Spinal cord (tissue), 10 donors: Measurements from ENCODE around the gene ZKSCAN1. TPM values are rescaled to one million over a fixed set of nuclear protein-coding genes. Genes with fewer than 3 reads are reported as not detected.
"Not testable (repeated sequence)": the region's sequence is repeated elsewhere in the genome, so short reads cannot be mapped to it uniquely, and the experiment has no call there.

Source experiments
- DNase-seq, 6 donors: peaks; one replicate each; pipeline versions ENCODE4 v3.0.0 to v3.0.0-alpha.2; 2013 to 2015; ENCODE audit warnings: low spot score in 6 of 6, low read depth in 4 of 6
- H3K27ac ChIP-seq: one replicate; pipeline ENCODE4 v1.5.1; 2013; ENCODE audit warnings: low read depth, low read length, control low read depth
- H3K27me3 ChIP-seq: one replicate; pipeline ENCODE4 v1.6.1; 2013; ENCODE audit warnings: low read length; ENCODE audit not compliant: control insufficient read depth, insufficient read depth
- H3K36me3 ChIP-seq: one replicate; pipeline ENCODE4 v1.6.1; 2013; ENCODE audit warnings: low read length; ENCODE audit not compliant: control insufficient read depth, insufficient read depth
- H3K4me1 ChIP-seq: one replicate; pipeline ENCODE4 v1.6.1; 2013; ENCODE audit warnings: low read length; ENCODE audit not compliant: control insufficient read depth, insufficient read depth
- H3K4me3 ChIP-seq: one replicate; pipeline ENCODE4 v1.5.1; 2013; ENCODE audit warnings: low read depth, low read length, control low read depth
- H3K9me3 ChIP-seq: one replicate; pipeline ENCODE4 v1.6.1; 2013; ENCODE audit warnings: low read length; ENCODE audit not compliant: control insufficient read depth, insufficient read depth
- WGBS: methylation state at CpG from one replicate; pipeline ENCODE4 v1.1.5; 2013; ENCODE audit warnings: missing lambda C conversion rate; ENCODE audit not compliant: insufficient coverage; 5-methylcytosine and 5-hydroxymethylcytosine counted together
- polyA plus RNA-seq, 2 donors: library from polyadenylated mRNA; unstranded; fragments of 120-200 nt; gene quantifications; one replicate each; pipeline ENCODE4 v1.2.1, GENCODE V29; 2013; ENCODE audit not compliant: insufficient read length in 2 of 2
- total RNA-seq, 2 donors: library from RNA; depleted of rRNA in 1 of 2; stranded (reverse); fragments of 120-200 nt in 1 of 2; fragments of >200 nt in 1 of 2; gene quantifications; one replicate each; pipeline versions ENCODE4 v1.2.3 to v1.2.4, GENCODE V29; 2013 to 2014
- donor health status: healthy.

ZKSCAN1 gene
- total and polyA plus RNA-seq, 4 donors = 51.7 to 97.3 (median 56.9) TPM

DNA sequence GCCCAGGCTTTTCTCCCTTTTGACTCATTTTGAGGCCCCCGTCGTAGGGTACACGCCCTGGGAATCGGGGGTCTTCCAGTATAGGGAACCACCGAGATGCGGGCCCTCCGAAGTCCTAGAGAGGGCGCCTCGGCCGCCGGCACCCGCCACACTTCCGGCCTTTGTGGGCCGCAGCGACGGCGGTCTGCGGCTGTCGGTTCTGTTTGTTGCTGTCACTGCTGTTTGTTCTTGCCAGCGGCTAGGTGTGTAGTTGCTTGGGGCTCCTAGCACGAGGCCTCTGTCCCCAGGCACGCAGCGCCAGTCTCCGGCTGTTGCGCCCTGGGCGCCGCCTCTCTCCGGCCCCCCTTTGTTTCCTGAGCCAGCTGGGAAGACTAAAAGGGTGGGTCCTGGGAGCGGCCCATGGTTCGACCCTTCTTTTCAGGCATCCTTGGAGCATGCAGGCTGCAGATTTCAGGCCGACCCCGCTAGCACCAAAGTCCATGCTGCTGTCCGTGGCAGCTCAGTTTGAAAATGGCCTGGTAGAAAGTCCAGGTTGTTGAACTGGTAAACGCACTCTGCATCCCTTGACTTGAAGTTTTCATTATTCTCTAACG, 17.8 kb upstream of the ZKSCAN1 start:
- Histone ChIP-seq H3K36me3 (no peaks in the 10 kb centered on the region), H3K27ac (peak overlapping the region; percentile 85), H3K4me3 (peak overlapping the region; percentile 80), H3K9me3 (no peaks in the 10 kb centered on the region), H3K27me3 (no peaks in the 10 kb centered on the region), H3K4me1 (peaks cover 19% of the 10 kb centered on the region)
- peak in 3 of 6 donors; percentile 48 to 88 (median 83) for DNase-seq
- WGBS = 2% methylated on average over 34 of the region's 35 CpGs

DNA sequence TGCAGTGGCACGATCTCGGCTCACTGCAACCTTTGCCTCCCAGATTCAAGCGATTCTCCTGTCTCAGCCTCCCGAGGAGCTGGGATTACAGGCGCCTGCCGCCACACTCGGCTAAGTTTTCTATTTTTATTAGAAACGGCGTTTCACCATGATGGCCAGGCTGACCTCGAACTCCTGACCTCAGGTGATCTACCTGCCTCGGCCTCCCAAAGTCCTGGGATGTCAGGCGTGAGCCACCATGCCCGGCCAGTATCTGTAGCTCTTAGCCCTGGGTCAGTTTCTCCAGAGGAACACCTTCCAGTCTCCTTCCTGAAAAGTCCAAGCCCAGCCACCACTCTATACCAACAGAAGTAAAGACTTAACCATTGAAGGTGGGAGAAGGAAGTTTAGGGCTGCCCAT, 15.2 kb upstream of the ZKSCAN1 start:
- 94% methylated on average over 12 of the region's 13 CpGs for WGBS
- no peak overlapping the region for H3K27ac ChIP-seq
- H3K4me1 ChIP-seq = peaks cover 27% of the 10 kb centered on the region
- no peak for DNase-seq
- H3K9me3 ChIP-seq = no peaks in the 10 kb centered on the region
- no peaks in the 10 kb centered on the region for H3K36me3 ChIP-seq
- no peak overlapping the region for H3K4me3 ChIP-seq
- H3K27me3 ChIP-seq = no peaks in the 10 kb centered on the region

DNA sequence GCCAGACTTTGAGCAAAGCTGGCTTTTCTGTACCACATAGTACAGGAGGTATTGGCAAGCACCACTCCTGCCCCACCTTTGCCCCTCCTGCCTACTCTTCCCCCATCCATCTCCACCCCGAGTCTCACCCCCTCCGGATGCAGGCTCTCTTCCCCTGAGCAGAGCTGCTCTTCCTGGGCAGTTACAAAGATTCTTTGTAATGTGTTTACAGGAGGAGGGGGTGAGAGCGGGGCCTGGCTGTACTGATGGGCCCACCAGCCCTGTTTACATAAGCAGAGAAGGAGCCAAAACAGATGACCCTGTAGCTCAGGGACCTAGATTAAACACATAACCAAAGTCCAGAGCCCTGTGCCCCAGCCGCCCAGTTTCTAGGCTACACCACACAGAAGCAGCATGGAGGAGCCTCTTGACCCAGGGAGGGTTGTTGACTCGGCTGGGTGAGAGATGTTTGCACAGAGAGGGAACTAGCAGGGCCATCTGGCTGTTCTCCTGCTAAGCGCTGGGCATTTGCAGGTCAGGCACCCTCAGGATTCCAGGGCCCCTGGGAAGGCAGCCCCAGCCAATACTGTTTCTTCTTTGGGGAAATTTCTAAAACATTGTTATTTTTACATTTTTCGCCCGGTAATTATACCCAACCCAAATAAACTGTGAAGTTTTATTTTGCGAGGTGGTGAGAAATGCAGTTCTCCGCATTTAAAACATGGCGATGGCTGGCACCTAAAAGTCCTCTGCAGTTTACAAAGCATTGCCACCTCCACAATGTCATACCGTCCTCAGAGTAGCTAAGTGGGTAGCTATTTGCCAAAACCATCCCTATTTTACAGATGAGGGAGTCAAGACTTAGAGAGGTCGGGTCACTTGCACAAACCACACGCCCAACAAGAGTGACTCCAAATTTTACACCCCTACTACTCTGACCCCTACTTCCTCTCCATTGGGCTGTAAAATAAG, 11.4 kb upstream of the ZKSCAN1 start:
- WGBS = 47% methylated on average over 2 of the region's 14 CpGs
- no peaks in the 10 kb centered on the region for H3K36me3 ChIP-seq
- H3K4me1 ChIP-seq = peaks cover 12% of the 10 kb centered on the region
- DNase-seq = peak in 2 of 6 donors; percentile 37 to 61
- H3K27ac ChIP-seq = peak overlapping the region; percentile 78
- no peaks in the 10 kb centered on the region for H3K9me3 ChIP-seq
- H3K4me3 ChIP-seq = no peak overlapping the region
- no peaks in the 10 kb centered on the region for H3K27me3 ChIP-seq

DNA sequence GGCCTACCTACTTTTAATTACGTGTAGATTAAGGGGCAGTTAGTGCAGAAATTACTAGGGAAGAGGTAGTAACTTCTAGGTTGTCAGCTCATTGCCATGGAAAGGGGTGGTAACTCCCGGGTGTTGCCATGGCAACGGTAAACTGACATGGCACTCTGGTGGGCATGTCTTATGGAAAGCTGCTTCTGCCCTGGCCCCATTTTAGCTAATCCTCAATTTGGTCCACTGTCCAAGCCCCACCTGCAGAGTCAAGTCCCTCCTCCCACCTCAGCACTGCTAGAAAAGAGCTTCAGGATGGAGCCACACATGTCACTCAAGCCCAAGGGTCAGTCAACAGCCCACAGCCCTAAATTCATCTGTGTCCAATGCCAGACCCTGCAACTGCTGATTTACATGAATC, 7.5 kb upstream of the ZKSCAN1 start:
- Histone ChIP-seq H3K36me3 (no peaks in the 10 kb centered on the region), H3K27me3 (no peaks in the 10 kb centered on the region), H3K9me3 (no peaks in the 10 kb centered on the region), H3K4me1 (peaks cover 16% of the 10 kb centered on the region), H3K4me3 (no peak overlapping the region), H3K27ac (no peak overlapping the region)
- no peak for DNase-seq
- WGBS = 70% methylated on average over 3 of the region's 3 CpGs

DNA sequence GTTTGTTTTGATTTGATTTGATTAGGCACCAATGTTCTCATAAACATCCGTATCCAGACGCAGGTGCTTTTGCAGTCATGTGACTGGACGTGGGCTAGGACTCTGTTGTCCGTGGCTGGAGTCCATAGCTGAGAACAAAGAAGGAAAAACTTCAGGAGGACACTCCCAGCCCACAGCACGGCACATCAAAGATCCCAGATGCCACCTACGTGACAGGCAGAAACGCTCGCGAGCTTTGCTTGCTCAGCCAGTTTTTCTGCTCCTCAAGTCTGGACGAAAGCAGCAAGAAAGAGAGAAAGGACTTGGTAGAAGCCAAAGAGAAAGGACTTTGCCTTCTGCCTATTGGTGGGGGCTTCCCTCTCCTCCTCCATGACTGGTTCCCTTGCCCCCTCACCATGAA, 6.9 kb upstream of the ZKSCAN1 start:
- Histone ChIP-seq H3K4me3 (no peak overlapping the region), H3K27ac (no peak overlapping the region), H3K27me3 (no peaks in the 10 kb centered on the region), H3K36me3 (no peaks in the 10 kb centered on the region), H3K9me3 (no peaks in the 10 kb centered on the region), H3K4me1 (peaks cover 13% of the 10 kb centered on the region)
- 73% methylated on average over 4 of the region's 10 CpGs for WGBS
- peak in 1 of 6 donors; percentile 24 for DNase-seq

DNA sequence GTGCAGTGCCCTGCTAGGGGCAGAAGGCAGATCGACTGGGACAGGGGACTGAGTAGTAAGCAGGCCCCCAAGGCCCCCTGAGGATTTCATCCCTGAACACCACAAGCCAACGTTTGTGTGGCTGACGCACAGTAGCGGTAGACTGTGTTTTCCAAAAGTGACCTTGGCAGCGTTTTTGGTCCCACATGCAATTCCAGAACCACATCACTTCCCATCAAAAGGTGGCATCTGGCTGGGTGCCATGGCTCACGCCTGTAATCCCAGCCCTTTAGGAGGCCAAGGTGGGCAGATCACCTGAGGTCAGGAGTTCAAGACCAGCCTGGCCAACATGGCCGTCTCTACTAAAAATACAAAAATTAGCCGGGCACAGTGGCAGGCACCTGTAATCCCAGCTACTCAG, 5.4 kb upstream of the ZKSCAN1 start:
- not testable (repeated sequence) for H3K4me1 ChIP-seq, H3K9me3 ChIP-seq, DNase-seq, H3K36me3 ChIP-seq, H3K4me3 ChIP-seq, H3K27ac ChIP-seq, H3K27me3 ChIP-seq
- WGBS = 86% methylated on average over 8 of the region's 8 CpGs

DNA sequence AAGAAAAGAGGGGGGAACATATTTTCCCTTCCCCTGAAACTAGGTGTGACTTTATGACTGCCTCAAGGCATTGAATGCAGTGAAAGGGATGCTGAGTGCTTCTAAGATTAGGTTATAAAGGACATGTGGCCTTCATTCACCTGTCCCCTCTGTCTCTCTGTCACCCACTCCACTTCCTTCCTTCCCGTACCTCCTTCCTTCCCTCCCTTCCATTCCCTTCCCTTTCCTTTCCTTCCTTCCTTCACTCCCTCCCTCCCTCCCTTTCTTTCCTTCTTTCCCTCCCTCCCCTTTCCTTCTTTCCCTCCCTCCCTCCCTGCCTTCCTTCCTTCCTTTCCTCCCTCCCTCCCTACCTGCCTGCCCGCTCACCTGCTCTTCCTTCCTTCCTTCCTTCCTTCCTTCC, 4.5 kb upstream of the ZKSCAN1 start:
- H3K27ac ChIP-seq = no peak overlapping the region
- H3K27me3 ChIP-seq = no peaks in the 10 kb centered on the region
- peaks cover 9% of the 10 kb centered on the region for H3K4me1 ChIP-seq
- no peaks in the 10 kb centered on the region for H3K9me3 ChIP-seq
- 67% methylated on average over 2 of the region's 2 CpGs for WGBS
- DNase-seq = no peak
- no peaks in the 10 kb centered on the region for H3K36me3 ChIP-seq
- no peak overlapping the region for H3K4me3 ChIP-seq

DNA sequence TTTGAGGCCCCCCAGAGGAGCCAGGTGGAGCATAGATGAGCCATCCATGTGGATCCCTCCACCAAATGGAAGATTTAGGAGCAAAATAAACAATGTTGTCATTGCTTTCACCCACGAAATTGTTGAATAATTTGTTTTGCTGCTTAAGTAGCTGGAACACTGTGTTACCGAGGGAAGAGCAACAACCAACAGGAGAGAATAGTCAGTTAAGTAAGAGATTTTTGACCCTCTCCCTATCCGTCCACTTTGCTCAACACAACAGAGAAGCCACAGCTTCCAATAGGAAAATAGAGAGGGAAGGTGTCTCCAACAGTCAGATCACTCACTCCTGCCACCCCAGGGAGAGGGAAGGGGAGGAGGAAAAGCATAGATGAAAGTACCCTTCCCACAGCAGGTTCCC, 3.9 kb upstream of the ZKSCAN1 start:
- no peaks in the 10 kb centered on the region for H3K27me3 ChIP-seq
- no peak overlapping the region for H3K4me3 ChIP-seq
- no peaks in the 10 kb centered on the region for H3K9me3 ChIP-seq
- WGBS = no CpG with 5 or more reads among the region's 3 CpGs
- H3K4me1 ChIP-seq = peaks cover 9% of the 10 kb centered on the region
- no peak overlapping the region for H3K27ac ChIP-seq
- no peak for DNase-seq
- H3K36me3 ChIP-seq = no peaks in the 10 kb centered on the region

DNA sequence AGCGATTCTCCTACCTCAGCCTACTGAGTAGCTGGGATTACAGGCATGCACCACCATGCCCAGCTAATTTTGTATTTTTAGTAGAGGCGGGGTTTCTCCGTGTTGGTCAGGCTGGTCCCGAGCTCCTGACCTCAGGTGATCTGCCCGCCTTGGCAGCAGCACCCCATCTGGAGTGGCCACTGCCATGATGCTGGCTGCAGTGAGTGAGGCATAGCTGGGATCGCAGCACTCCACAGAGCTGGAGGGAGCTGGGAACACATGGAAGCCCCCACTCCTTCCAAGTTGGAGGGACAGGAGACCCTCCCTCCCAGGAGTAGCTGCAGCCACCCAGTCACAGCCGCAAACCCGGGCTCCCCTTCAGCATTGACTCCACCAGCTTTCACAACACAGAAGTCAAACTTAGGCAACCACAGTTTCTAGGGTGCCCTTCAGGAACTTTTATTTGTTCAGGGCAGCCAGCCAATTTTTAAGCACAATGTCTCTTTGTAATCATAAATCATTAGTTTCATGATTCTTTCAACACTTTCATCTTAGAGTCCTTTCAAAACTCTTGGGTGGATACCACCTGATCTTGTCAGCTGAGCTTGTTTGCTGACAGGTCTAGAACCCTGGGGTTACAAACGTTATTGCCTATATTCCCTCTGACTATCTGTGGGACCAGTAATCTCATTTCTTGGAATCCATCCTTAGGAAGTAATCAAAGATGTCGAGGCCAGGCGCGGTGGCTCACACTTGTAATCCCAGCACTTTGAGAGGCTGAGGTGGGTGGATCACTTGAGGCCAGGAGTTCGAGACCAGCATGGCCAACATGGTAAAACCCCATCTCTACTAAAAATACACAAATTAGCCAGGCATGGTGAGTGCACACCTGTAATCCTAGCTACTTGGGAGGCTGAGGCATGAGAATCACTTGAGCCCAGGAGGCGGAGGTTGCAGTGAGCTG, 2.7 kb upstream of the ZKSCAN1 start:
- not testable (repeated sequence) for H3K36me3 ChIP-seq, H3K9me3 ChIP-seq, H3K27ac ChIP-seq, H3K27me3 ChIP-seq, DNase-seq, H3K4me3 ChIP-seq
- 75% methylated on average over 11 of the region's 14 CpGs for WGBS
- H3K4me1 ChIP-seq = peaks cover 14% of the 10 kb centered on the region
